ENCODE results near the gene SLC7A4. TPM values are rescaled to one million over a fixed set of nuclear protein-coding genes. Genes with fewer than 3 reads are reported as not detected.
"Not testable (repeated sequence)": the region's sequence is repeated elsewhere in the genome, so short reads cannot be mapped to it uniquely, and the experiment has no call there.

SLC7A4 gene
- polyA plus RNA-seq, 1 of the 3 experiments (the other 2 are of a cell fraction), result 0.02 TPM

DNA sequence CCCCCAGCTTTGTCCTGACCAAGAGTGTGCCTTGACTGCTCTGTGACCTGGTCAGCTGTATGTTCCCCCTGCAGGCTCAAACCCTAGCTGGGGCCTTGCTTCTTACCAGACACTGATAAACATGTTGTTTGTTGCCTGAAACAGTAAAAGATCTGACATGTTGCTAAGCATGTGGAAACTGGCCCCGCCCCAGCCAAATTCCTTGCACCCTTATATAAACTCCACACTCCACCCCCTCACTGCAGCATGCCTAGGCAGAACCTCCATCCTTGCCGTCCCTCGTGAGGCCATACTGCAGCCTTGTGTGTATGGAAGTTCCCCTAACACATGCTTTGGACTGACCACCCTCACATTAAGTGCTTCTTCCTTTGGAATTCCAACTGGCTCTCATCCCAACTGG, 40.7 kb upstream of the SLC7A4 start (continued):
- TF ChIP-seq, protein P1, sequence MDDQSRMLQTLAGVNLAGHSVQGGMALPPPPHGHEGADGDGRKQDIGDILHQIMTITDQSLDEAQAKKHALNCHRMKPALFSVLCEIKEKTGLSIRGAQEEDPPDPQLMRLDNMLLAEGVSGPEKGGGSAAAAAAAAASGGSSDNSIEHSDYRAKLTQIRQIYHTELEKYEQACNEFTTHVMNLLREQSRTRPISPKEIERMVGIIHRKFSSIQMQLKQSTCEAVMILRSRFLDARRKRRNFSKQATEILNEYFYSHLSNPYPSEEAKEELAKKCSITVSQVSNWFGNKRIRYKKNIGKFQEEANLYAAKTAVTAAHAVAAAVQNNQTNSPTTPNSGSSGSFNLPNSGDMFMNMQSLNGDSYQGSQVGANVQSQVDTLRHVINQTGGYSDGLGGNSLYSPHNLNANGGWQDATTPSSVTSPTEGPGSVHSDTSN (IDR thresholded peaks at IDR 0.05), result no peak
- TF ChIP-seq RFX5 (IDR thresholded peaks at IDR 0.05; ENCODE audit: low read length) (no peak), FOSL2 (IDR thresholded peaks at IDR 0.05; ENCODE audit: borderline replicate concordance, low read depth) (no peak), RCOR1 (IDR thresholded peaks at IDR 0.05; ENCODE audit: low read length) (no peak), SIN3A (IDR thresholded peaks at IDR 0.05; ENCODE audit: borderline replicate concordance, low read depth, low read length) (no peak), FOXJ3 (CRISPR knock-in tag; IDR thresholded peaks at IDR 0.05) (no peak), NRF1 (IDR thresholded peaks at IDR 0.05; ENCODE audit: low read depth, low read length) (no peak)
- TF ChIP-seq, protein P2, sequence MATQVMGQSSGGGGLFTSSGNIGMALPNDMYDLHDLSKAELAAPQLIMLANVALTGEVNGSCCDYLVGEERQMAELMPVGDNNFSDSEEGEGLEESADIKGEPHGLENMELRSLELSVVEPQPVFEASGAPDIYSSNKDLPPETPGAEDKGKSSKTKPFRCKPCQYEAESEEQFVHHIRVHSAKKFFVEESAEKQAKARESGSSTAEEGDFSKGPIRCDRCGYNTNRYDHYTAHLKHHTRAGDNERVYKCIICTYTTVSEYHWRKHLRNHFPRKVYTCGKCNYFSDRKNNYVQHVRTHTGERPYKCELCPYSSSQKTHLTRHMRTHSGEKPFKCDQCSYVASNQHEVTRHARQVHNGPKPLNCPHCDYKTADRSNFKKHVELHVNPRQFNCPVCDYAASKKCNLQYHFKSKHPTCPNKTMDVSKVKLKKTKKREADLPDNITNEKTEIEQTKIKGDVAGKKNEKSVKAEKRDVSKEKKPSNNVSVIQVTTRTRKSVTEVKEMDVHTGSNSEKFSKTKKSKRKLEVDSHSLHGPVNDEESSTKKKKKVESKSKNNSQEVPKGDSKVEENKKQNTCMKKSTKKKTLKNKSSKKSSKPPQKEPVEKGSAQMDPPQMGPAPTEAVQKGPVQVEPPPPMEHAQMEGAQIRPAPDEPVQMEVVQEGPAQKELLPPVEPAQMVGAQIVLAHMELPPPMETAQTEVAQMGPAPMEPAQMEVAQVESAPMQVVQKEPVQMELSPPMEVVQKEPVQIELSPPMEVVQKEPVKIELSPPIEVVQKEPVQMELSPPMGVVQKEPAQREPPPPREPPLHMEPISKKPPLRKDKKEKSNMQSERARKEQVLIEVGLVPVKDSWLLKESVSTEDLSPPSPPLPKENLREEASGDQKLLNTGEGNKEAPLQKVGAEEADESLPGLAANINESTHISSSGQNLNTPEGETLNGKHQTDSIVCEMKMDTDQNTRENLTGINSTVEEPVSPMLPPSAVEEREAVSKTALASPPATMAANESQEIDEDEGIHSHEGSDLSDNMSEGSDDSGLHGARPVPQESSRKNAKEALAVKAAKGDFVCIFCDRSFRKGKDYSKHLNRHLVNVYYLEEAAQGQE (IDR thresholded peaks at IDR 0.05; ENCODE audit: low read depth, low read length), result no peak

- H3K4me3 ChIP-seq (ENCODE audit: low read depth in 2 of 2, low read length in 1 of 2); H3K9ac ChIP-seq; H3K9me3 ChIP-seq; H3K27me3 ChIP-seq (ENCODE audit: insufficient read depth); H3K27ac ChIP-seq (ENCODE audit: low read depth in 2 of 2, low read length in 1 of 2); POLR2A ChIA-PET; H3F3A ChIP-seq (replicated peaks; ENCODE audit: insufficient read depth); H3K4me1 ChIP-seq (ENCODE audit: control insufficient read depth in 1 of 2, insufficient read depth in 2 of 2, low read depth in 1 of 2, low read length in 1 of 2); H3K4me2 ChIP-seq; H3K36me3 ChIP-seq (replicated peaks in 1 of 2; ENCODE audit: control insufficient read depth in 1 of 2, insufficient read depth in 2 of 2, low read length in 1 of 2); H3K9me2 ChIP-seq; H4K20me1 ChIP-seq (ENCODE audit: insufficient read depth); H2AFZ ChIP-seq (ENCODE audit: low read depth); H3K79me2 ChIP-seq (ENCODE audit: insufficient read depth); DNase-seq: not testable (repeated sequence)
- 62% methylated on average over 8 of the region's 8 CpGs for WGBS (ENCODE audit: low lambda C conversion rate)
- CTCF ChIA-PET, result interaction anchor here (1.2 to 1.8 kb wide), 2 partner anchors 19 to 31 kb away, joined by 4 to 5 read pairs; no protein-coding TSS in a partner anchor
Observed at GRCh38 chr22:21071796-21072195, 39.4 kb upstream of the SLC7A4 start.

- Histone ChIP-seq H3K27ac (ENCODE audit: low read depth in 2 of 2, low read length in 1 of 2) (no peak overlapping the region), H3K4me3 (ENCODE audit: low read depth in 2 of 2, low read length in 1 of 2) (no peak overlapping the region), H3K4me1 (ENCODE audit: control insufficient read depth in 1 of 2, insufficient read depth in 2 of 2, low read depth in 1 of 2, low read length in 1 of 2) (no peaks in the 10 kb centered on the region), H3K9ac (no peak overlapping the region), H4K20me1 (ENCODE audit: insufficient read depth) (no peaks in the 10 kb centered on the region), H3K27me3 (ENCODE audit: insufficient read depth) (no peaks in the 10 kb centered on the region), H3K79me2 (ENCODE audit: insufficient read depth) (no peaks in the 10 kb centered on the region), H3K4me2 (no peak overlapping the region), H3F3A (replicated peaks; ENCODE audit: insufficient read depth) (peaks cover 4% of the 10 kb centered on the region), H3K36me3 (replicated peaks in 1 of 2; ENCODE audit: control insufficient read depth in 1 of 2, insufficient read depth in 2 of 2, low read length in 1 of 2) (no peaks in the 10 kb centered on the region), H3K9me2 (no peaks in the 10 kb centered on the region), H3K9me3 (no peaks in the 10 kb centered on the region), H2AFZ (ENCODE audit: low read depth) (no peak overlapping the region)
- CTCF ChIA-PET, result interaction anchor here (1.8 kb wide), 1 partner anchor 32 kb away, joined by 5 read pairs; no protein-coding TSS in a partner anchor
- no peak for DNase-seq
- WGBS (ENCODE audit: low lambda C conversion rate), result 69% methylated on average over 12 of the region's 17 CpGs
- POLR2A ChIA-PET, result no interaction called here
- TF ChIP-seq NRF1 (IDR thresholded peaks at IDR 0.05; ENCODE audit: low read depth, low read length), result no peak
- no peak for TF ChIP-seq SIN3A (IDR thresholded peaks at IDR 0.05; ENCODE audit: borderline replicate concordance, low read depth, low read length)
- no peak for TF ChIP-seq FOXM1 (IDR thresholded peaks at IDR 0.05; ENCODE audit: low read depth)
- TF ChIP-seq, protein P1 (IDR thresholded peaks at IDR 0.05), result no peak
- TF ChIP-seq, protein P2 (IDR thresholded peaks at IDR 0.05; ENCODE audit: low read depth, low read length), result no peak
- no peak for TF ChIP-seq SMC3 (IDR thresholded peaks at IDR 0.05; ENCODE audit: low read depth, low read length)
Observed at GRCh38 chr22:21070690-21071615, 38.6 kb upstream of the SLC7A4 start.

Measured in SK-N-SH (cell line).